GM23338 (cell line): ENCODE results near the gene GMPPA. TPM values are rescaled to one million over a fixed set of nuclear protein-coding genes. Genes with fewer than 3 reads are reported as not detected.

Experiments
- ATAC-seq: fragments of 200-7000 bp; cut with Tn5 transposase; 3 replicates; pipeline ENCODE4 v1.9.1; 2020
- DNase-seq: peaks from one replicate; pipeline ENCODE4 v3.0.0-alpha.2; 2015; ENCODE audit warnings: low spot score
- H2AFZ ChIP-seq: fragments of 200-600 bp; sonication (generic); 2 replicates; pipeline ENCODE4 v1.8.0; 2016; ENCODE audit warnings: antibody characterized with exemption, mild to moderate bottlenecking, moderate library complexity
- H3F3A ChIP-seq: fragments of 200-600 bp; sonication (generic); replicated peaks from 2 replicates; pipeline ENCODE4 v1.8.0; 2017; ENCODE audit warnings: antibody characterized with exemption, mixed run types, low read depth
- H3K27ac ChIP-seq: fragments of 200-600 bp; sonication (generic); 2 replicates; pipeline ENCODE4 v1.6.1; 2016; ENCODE audit warnings: low read depth
- H3K27me3 ChIP-seq: fragments of 200-600 bp; sonication (generic); 2 replicates; pipeline ENCODE4 v1.8.0; 2016; ENCODE audit warnings: mild to moderate bottlenecking, mixed run types, moderate library complexity; ENCODE audit not compliant: insufficient read depth
- H3K36me3 ChIP-seq: fragments of 200-600 bp; sonication (generic); 2 replicates; pipeline ENCODE4 v1.8.0; 2016; ENCODE audit warnings: mild to moderate bottlenecking; ENCODE audit not compliant: insufficient read depth
- H3K4me1 ChIP-seq: fragments of 200-600 bp; sonication (generic); 2 replicates; pipeline ENCODE4 v1.8.0; 2016; ENCODE audit warnings: mild to moderate bottlenecking, moderate library complexity; ENCODE audit not compliant: insufficient read depth
- H3K4me2 ChIP-seq: fragments of 200-600 bp; sonication (generic); 2 replicates; pipeline ENCODE4 v1.7.1; 2017; ENCODE audit warnings: mixed run types
- H3K4me3 ChIP-seq: fragments of 200-600 bp; sonication (generic); 2 replicates; pipeline ENCODE4 v1.6.1; 2016; ENCODE audit warnings: mixed run types
- H3K79me2 ChIP-seq: fragments of 200-600 bp; sonication (generic); replicated peaks from 2 replicates; pipeline ENCODE4 v1.8.0; 2017; ENCODE audit warnings: mild to moderate bottlenecking; ENCODE audit not compliant: insufficient read depth
- H3K9me2 ChIP-seq: fragments of 200-600 bp; sonication (generic); 2 replicates; pipeline ENCODE4 v1.8.0; 2017; ENCODE audit not compliant: insufficient read depth
- H4K20me1 ChIP-seq: fragments of 200-600 bp; sonication (generic); replicated peaks from 2 replicates; pipeline ENCODE4 v1.8.0; 2017; ENCODE audit warnings: mild to moderate bottlenecking; ENCODE audit not compliant: insufficient read depth
- H3K27ac Mint-ChIP-seq: 2 replicates; pipeline ENCODE4 v1.8.0; 2020; ENCODE audit warnings: inconsistent platforms, mild to moderate bottlenecking, moderate library complexity, mixed read lengths
- H3K27me3 Mint-ChIP-seq: 3 replicates; pipeline ENCODE4 v1.8.0; 2022; ENCODE audit warnings: low read depth, mild to moderate bottlenecking, moderate library complexity, mixed read lengths, inconsistent platforms; ENCODE audit not compliant: insufficient read depth, poor library complexity
- H3K36me3 Mint-ChIP-seq: 3 replicates; pipeline ENCODE4 v1.8.0; 2021; ENCODE audit warnings: low read depth, mild to moderate bottlenecking, inconsistent platforms, moderate library complexity, mixed read lengths
- H3K4me1 Mint-ChIP-seq: 3 replicates; pipeline ENCODE4 v1.8.0; 2020; ENCODE audit warnings: mild to moderate bottlenecking, inconsistent platforms, mixed read lengths
- H3K4me3 Mint-ChIP-seq: 3 replicates; pipeline ENCODE4 v1.8.0; 2021; ENCODE audit warnings: moderate library complexity, mild to moderate bottlenecking, inconsistent platforms, mixed read lengths
- H3K9me3 Mint-ChIP-seq: 3 replicates; pipeline ENCODE4 v1.8.0; 2020; ENCODE audit warnings: moderate library complexity, mild to moderate bottlenecking, inconsistent platforms, mixed read lengths
- CREB1 ChIP-seq: fragments of 250-450 bp; sonication (Bioruptor Pico); IDR thresholded peaks from 2 replicates; pipeline ENCODE4 v1.5.0; 2020; ENCODE audit warnings: low read depth, mild to moderate bottlenecking, moderate library complexity
- CTCF ChIP-seq, 2 experiments: fragments of 200-600 bp in 1 of 2; sonication (generic) in 1 of 2; conservative IDR thresholded peaks; 2 replicates each; pipeline versions ENCODE4 v1.5.1 to v1.6.1; 2016 to 2017; ENCODE audit warnings: antibody characterized with exemption in 2 of 2, low read depth in 2 of 2, mild to moderate bottlenecking in 2 of 2, moderate library complexity in 1 of 2
- ETS1 ChIP-seq: IDR thresholded peaks from 2 replicates; pipeline ENCODE4 v1.6.1; 2016; ENCODE audit warnings: antibody characterized with exemption
- EZH2 ChIP-seq: fragments of 200-600 bp; sonication (generic); IDR thresholded peaks from one replicate; pipeline ENCODE4 v1.8.0; 2017; ENCODE audit warnings: antibody characterized with exemption, mild to moderate bottlenecking, low read depth; ENCODE audit not compliant: unreplicated experiment
- EZH2phosphoT487 ChIP-seq: fragments of 200-600 bp; sonication (generic); IDR thresholded peaks from one replicate; pipeline ENCODE4 v1.8.1; 2018; ENCODE audit warnings: antibody characterized with exemption; ENCODE audit not compliant: unreplicated experiment
- JUNB ChIP-seq: IDR thresholded peaks from one replicate; pipeline ENCODE4 v1.6.1; 2016; ENCODE audit warnings: antibody characterized with exemption; ENCODE audit not compliant: unreplicated experiment
- NANOG ChIP-seq: IDR thresholded peaks from 2 replicates; pipeline ENCODE4 v1.6.1; 2016; ENCODE audit warnings: antibody characterized with exemption, borderline replicate concordance
- REST ChIP-seq: IDR thresholded peaks from one replicate; pipeline ENCODE4 v1.6.1; 2018; ENCODE audit warnings: antibody characterized with exemption; ENCODE audit not compliant: unreplicated experiment
- STAT1 ChIP-seq: IDR thresholded peaks from one replicate; pipeline ENCODE4 v1.6.1; 2016; ENCODE audit warnings: antibody characterized with exemption; ENCODE audit not compliant: unreplicated experiment
- ZNF114 ChIP-seq: fragments of 250-450 bp; sonication (Bioruptor Pico); IDR thresholded peaks from 2 replicates; pipeline ENCODE4 v1.5.0; 2020; ENCODE audit warnings: mild to moderate bottlenecking, moderate library complexity
- ZNF331 ChIP-seq: fragments of 250-450 bp; sonication (Bioruptor Pico); IDR thresholded peaks from 2 replicates; pipeline ENCODE4 v1.5.0; 2020; ENCODE audit warnings: low read depth, mild to moderate bottlenecking, moderate library complexity
- polyA plus RNA-seq: library from polyadenylated mRNA; unstranded; fragments of >200 nt; fragmentation: Nextera tagmentation; extraction: Ambion mirVana; gene quantifications from 2 replicates; pipeline ENCODE4 v1.2.1, GENCODE V29; 2016
- total RNA-seq: library from RNA; depleted of rRNA; stranded (reverse); fragments of >200 nt; shearing (Covaris generic); gene quantifications from 2 replicates; pipeline ENCODE4 v1.2.3, GENCODE V29; 2014

GMPPA gene
- total and polyA plus RNA-seq, 2 experiments from 2014 or later, result 27.0 to 33.8 TPM

GRCh38 chr2:219451661-219452360 lies 46.9 kb upstream of the GMPPA start:
- Histone ChIP-seq H3K4me2 (no peak overlapping the region), H3F3A (0 out of 2 replicates have a peak, but pooled peaks cover 4% of the 10 kb centered on the region), H2AFZ (no peak overlapping the region), H3K36me3 (no peaks in the 10 kb centered on the region), H3K9me2 (no peaks in the 10 kb centered on the region), H3K79me2 (no peaks in the 10 kb centered on the region), H4K20me1 (no peaks in the 10 kb centered on the region; the same call in 1 of the 2 replicates), H3K4me3 (no peak overlapping the region), H3K27me3 (peaks cover 20% of the 10 kb centered on the region), H3K27ac (no peak overlapping the region), H3K4me1 (peaks cover 15% of the 10 kb centered on the region; the same call in 1 of the 2 replicates)
- peaks cover 5% of the 10 kb centered on the region; the same call in 2 of the 3 replicates for H3K36me3 Mint-ChIP-seq
- H3K27ac Mint-ChIP-seq, result no peak overlapping the region; the same call in 1 of the 2 replicates
- no peak overlapping the region for H3K4me3 Mint-ChIP-seq
- peaks cover 26% of the 10 kb centered on the region for H3K27me3 Mint-ChIP-seq
- H3K4me1 Mint-ChIP-seq, result peaks cover 20% of the 10 kb centered on the region
- ATAC-seq (no peak), DNase-seq (no peak)
- TF ChIP-seq CTCF (conservative IDR thresholded peaks at IDR 0.05; ENCODE audit: low read depth in 2 of 2) (no peak), ZNF114 (CRISPR knock-in tag) (no peak)
- no peaks in the 10 kb centered on the region for H3K9me3 Mint-ChIP-seq

- H3K4me2 ChIP-seq, result no peak overlapping the region
These were observed 46.1 kb upstream of the GMPPA start for GRCh38 chr2:219452361-219453317.

More at GRCh38 chr2:219452361-219453317, 46.1 kb upstream of the GMPPA start:
- Histone ChIP-seq H3K36me3 (no peaks in the 10 kb centered on the region), H3K4me1 (peaks cover 6% of the 10 kb centered on the region; the same call in 1 of the 2 replicates), H4K20me1 (no peaks in the 10 kb centered on the region; the same call in 1 of the 2 replicates), H3K4me3 (no peak overlapping the region), H3K27ac (no peak overlapping the region), H3K27me3 (peaks cover 12% of the 10 kb centered on the region), H3K9me2 (no peaks in the 10 kb centered on the region), H3K79me2 (no peaks in the 10 kb centered on the region), H3F3A (0 out of 2 replicates have a peak, but pooled peaks cover 4% of the 10 kb centered on the region), H2AFZ (no peak overlapping the region)
- ATAC-seq (no peak), DNase-seq (no peak)
- Mint-ChIP-seq H3K27ac (no peak overlapping the region), H3K4me1 (peaks cover 20% of the 10 kb centered on the region), H3K27me3 (peaks cover 24% of the 10 kb centered on the region), H3K9me3 (no peaks in the 10 kb centered on the region), H3K4me3 (no peak overlapping the region; the same call in 2 of the 3 replicates), H3K36me3 (peaks cover 5% of the 10 kb centered on the region; the same call in 2 of the 3 replicates)
- TF ChIP-seq JUNB, result no peak
- TF ChIP-seq STAT1, result no peak
- TF ChIP-seq CTCF (conservative IDR thresholded peaks at IDR 0.05; ENCODE audit: low read depth in 2 of 2), result no peak
- no peak for TF ChIP-seq EZH2
- TF ChIP-seq CREB1 (CRISPR knock-in tag), result no peak
- no peak for TF ChIP-seq ZNF114 (CRISPR knock-in tag)
- no peak for TF ChIP-seq REST
- TF ChIP-seq ZNF331 (CRISPR knock-in tag), result no peak
- no peak for TF ChIP-seq NANOG
- TF ChIP-seq EZH2phosphoT487, result no peak
- no peak for TF ChIP-seq ETS1
